Measurements from ENCODE around the gene PGLYRP2.
A peak's percentile ranks its signal among the peaks of the same experiment; 100 is the strongest.

Gene PGLYRP2

DNA sequence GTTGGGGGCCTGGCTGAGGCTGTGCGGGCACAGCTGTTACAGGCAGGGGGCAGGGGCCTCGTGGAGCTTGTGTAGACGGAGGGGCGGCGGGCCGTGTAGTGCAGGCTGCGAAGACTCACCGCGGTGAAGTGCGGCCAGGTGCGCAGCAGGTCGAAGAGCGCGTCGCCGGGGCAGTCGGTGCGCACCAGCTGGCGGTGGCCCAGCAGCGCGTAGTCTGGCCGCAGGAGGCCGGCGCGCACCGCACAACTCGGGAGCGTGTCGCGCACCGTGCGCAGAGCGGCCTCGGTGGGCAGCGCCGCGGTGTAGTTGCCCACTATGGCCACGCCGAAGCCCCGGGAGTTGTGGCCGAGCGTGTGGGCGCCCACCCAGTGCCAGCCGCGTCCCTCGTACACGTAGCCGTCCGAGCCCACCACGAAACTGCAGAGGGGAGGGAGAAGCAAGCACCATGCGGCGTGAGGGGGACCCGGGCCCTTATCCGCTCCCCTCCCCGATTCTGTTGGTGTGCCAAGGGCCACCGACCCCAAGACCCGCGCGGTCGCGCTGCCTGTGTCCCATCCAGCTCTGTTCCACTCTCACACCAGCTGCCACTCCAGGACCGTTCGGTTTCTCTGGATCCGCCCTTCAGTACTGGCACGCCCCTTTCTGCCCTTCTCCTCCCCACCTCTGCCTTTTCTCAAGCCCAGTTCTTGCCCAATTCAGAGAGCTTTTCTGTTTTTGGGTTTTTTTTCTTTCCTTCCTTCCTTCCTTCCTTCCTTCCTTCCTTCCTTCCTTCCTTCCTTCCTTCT, 9.6 kb downstream of the PGLYRP2 start:
- TF ChIP-seq ZNF211 (tag by site-specific recombination; IDR thresholded peaks at IDR 0.05; ENCODE audit: low read depth) (no peak), KLF9 (tag by site-specific recombination; IDR thresholded peaks at IDR 0.05; ENCODE audit: low read depth) (peak; percentile 51), ZNF366 (tag by site-specific recombination; conservative IDR thresholded peaks at IDR 0.05) (peak; percentile 88), GLIS2 (tag by site-specific recombination; IDR thresholded peaks at IDR 0.05) (no peak)
- Histone ChIP-seq H3K27ac (ENCODE audit: extremely low read depth, low read depth, low read length) (no peak overlapping the region), H3K36me3 (ENCODE audit: control insufficient read depth in 2 of 2, insufficient read depth in 1 of 2, low read length in 2 of 2) (no peaks in the 10 kb centered on the region), H3K4me3 (ENCODE audit: low read depth, low read length) (no peak overlapping the region), H3K9me3 (ENCODE audit: control insufficient read depth, insufficient read depth, low read depth, low read length) (no peaks in the 10 kb centered on the region), H3K4me1 (ENCODE audit: control insufficient read depth, insufficient read depth, low read length) (no peaks in the 10 kb centered on the region)
- ChIA-PET POLR2A (interaction anchor here (0.6 to 1.0 kb wide), 2 partner anchors 11 to 122 kb away, joined by 3 read pairs; no protein-coding TSS in a partner anchor), CTCF (no interaction called here)

- Histone ChIP-seq H3K4me3 (ENCODE audit: low read depth, low read length) (no peak overlapping the region), H3K9me3 (ENCODE audit: control insufficient read depth, insufficient read depth, low read depth, low read length) (no peaks in the 10 kb centered on the region), H3K27ac (ENCODE audit: extremely low read depth, low read depth, low read length) (no peak overlapping the region), H3K4me1 (ENCODE audit: control insufficient read depth, insufficient read depth, low read length) (no peaks in the 10 kb centered on the region), H3K36me3 (ENCODE audit: control insufficient read depth in 2 of 2, insufficient read depth in 1 of 2, low read length in 2 of 2) (no peaks in the 10 kb centered on the region)
- TF ChIP-seq ZNF341 (tag by site-specific recombination; IDR thresholded peaks at IDR 0.05; ENCODE audit: low read depth) = no peak
- no peak for TF ChIP-seq ZNF777 (tag by site-specific recombination; IDR thresholded peaks at IDR 0.05; ENCODE audit: borderline replicate concordance)
- TF ChIP-seq, protein P1, sequence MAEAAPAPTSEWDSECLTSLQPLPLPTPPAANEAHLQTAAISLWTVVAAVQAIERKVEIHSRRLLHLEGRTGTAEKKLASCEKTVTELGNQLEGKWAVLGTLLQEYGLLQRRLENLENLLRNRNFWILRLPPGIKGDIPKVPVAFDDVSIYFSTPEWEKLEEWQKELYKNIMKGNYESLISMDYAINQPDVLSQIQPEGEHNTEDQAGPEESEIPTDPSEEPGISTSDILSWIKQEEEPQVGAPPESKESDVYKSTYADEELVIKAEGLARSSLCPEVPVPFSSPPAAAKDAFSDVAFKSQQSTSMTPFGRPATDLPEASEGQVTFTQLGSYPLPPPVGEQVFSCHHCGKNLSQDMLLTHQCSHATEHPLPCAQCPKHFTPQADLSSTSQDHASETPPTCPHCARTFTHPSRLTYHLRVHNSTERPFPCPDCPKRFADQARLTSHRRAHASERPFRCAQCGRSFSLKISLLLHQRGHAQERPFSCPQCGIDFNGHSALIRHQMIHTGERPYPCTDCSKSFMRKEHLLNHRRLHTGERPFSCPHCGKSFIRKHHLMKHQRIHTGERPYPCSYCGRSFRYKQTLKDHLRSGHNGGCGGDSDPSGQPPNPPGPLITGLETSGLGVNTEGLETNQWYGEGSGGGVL (tag by site-specific recombination; IDR thresholded peaks at IDR 0.05) = no peak
- TF ChIP-seq ZNF311 (tag by site-specific recombination; IDR thresholded peaks at IDR 0.05; ENCODE audit: borderline replicate concordance) = 0 out of 2 replicates have a peak, but pooled peaks have one; percentile 14
- POLR2A ChIA-PET = no interaction called here
- CTCF ChIA-PET = interaction anchor here (0.6 kb wide), 1 partner anchor 88 kb away, joined by 3 read pairs; no protein-coding TSS in a partner anchor
These were observed 10.4 kb downstream of the PGLYRP2 start for GRCh38 chr19:15468675-15469512.

DNA sequence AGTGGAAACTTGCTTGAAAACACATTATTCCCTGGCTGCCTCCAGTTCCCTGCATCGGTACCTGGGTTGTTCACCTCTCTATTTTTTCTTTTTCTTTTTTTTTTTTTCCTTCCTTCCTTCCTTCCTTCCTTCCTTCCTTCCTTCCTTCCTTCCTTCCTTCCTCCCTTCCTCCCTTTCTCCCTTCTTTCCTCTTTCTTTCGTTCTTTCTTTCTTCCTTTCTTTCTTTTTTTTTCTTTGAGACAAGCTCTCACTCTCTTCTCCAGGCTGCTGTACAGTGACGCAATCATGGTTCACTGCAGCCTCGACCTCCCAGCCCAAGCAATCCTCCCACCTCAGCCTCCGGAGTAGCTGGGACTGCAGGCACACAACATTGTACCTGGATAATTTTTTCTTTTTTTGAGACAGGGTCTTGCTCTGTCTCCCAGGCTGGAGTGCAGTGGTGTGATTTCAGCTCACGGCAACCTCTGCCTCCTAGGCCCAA, 11.5 kb downstream of the PGLYRP2 start:
- CTCF ChIA-PET = interaction anchor here (0.6 kb wide), 1 partner anchor 89 kb away, joined by 3 read pairs; no protein-coding TSS in a partner anchor
- Histone ChIP-seq H3K9me3 (ENCODE audit: control insufficient read depth, insufficient read depth, low read depth, low read length) (no peaks in the 10 kb centered on the region), H3K4me3 (ENCODE audit: low read depth, low read length) (no peak overlapping the region), H3K4me1 (ENCODE audit: control insufficient read depth, insufficient read depth, low read length) (no peaks in the 10 kb centered on the region), H3K27ac (ENCODE audit: extremely low read depth, low read depth, low read length) (no peak overlapping the region), H3K36me3 (ENCODE audit: control insufficient read depth in 2 of 2, insufficient read depth in 1 of 2, low read length in 2 of 2) (no peaks in the 10 kb centered on the region)
- TF ChIP-seq ZNF571 (tag by site-specific recombination; IDR thresholded peaks at IDR 0.05) = no peak
- TF ChIP-seq ZNF366 (tag by site-specific recombination; conservative IDR thresholded peaks at IDR 0.05) = peak; percentile 82
- POLR2A ChIA-PET = interaction anchor here (0.6 to 1.2 kb wide), 2 partner anchors 15 to 284 kb away, joined by 3 to 5 read pairs; no protein-coding TSS in a partner anchor

DNA sequence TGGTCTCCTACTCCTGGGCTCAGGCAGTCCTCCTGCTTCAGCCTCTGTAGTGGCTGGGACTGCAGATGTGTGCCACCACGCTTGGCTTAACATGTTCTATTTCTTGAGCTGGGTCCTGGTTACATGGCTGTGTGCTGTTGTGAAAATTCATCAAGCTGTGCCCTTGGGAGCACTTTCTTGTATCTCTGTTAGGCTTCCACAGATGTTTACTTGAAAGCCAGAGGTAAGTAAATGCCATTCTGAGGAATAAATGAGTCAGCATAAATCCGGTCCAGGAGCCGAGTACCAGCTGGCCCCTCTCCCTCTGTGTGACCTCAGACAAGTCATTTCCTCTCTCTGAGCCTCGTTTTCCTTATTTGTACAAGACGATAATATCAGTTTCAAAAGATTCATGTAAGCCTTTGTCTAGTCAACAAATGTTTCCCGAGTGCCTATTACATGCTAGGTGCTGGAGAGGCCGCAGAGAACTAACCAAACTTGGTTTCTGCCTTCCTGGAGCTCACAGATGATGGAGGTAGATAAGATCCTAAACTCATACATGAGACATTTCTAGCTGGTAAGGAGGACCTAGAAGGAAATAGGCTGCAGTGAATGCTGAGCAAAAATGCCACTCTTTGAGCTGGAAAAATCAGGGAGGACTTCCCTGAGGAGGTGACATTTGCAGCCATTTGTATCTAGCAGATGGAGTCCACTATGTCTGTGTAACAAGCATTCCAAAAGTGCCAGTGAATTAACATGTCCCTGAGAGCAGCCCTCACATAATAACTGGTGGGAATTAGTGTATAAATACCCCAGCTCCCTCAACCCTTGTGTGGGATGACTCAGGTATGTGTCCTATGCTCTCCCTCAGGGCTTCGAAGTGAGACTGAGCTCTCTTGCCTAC, 12.2 kb downstream of the PGLYRP2 start:
- no peaks in the 10 kb centered on the region for H3K36me3 ChIP-seq (ENCODE audit: control insufficient read depth in 2 of 2, insufficient read depth in 1 of 2, low read length in 2 of 2)
- POLR2A ChIA-PET = interaction anchor here (0.6 to 1.2 kb wide), 2 partner anchors 15 to 283 kb away, joined by 3 to 5 read pairs; no protein-coding TSS in a partner anchor
- H3K4me1 ChIP-seq (ENCODE audit: control insufficient read depth, insufficient read depth, low read length) = no peaks in the 10 kb centered on the region
- H3K9me3 ChIP-seq (ENCODE audit: control insufficient read depth, insufficient read depth, low read depth, low read length) = no peaks in the 10 kb centered on the region
- CTCF ChIA-PET = no interaction called here
- no peak overlapping the region for H3K4me3 ChIP-seq (ENCODE audit: low read depth, low read length)
- TF ChIP-seq ZNF16 (tag by site-specific recombination; IDR thresholded peaks at IDR 0.05; ENCODE audit: low read depth) (no peak), SETDB1 (IDR thresholded peaks at IDR 0.05; ENCODE audit: insufficient read length, low read length) (no peak), ZNF37A (tag by site-specific recombination; IDR thresholded peaks at IDR 0.05) (peak; percentile 93), YY1 (tag by site-specific recombination; IDR thresholded peaks at IDR 0.05) (no peak), ZNF776 (tag by site-specific recombination; IDR thresholded peaks at IDR 0.05; ENCODE audit: borderline replicate concordance) (no peak), IKZF3 (tag by site-specific recombination; IDR thresholded peaks at IDR 0.05) (no peak)
- H3K27ac ChIP-seq (ENCODE audit: extremely low read depth, low read depth, low read length) = no peak overlapping the region
